GM12872 (cell line): Measurements from ENCODE around the gene ZNF678.

Source experiments
- CTCF ChIP-seq: IDR thresholded peaks from 3 replicates; pipeline ENCODE4 v1.5.1; 2011; ENCODE audit warnings: low read depth, mild to moderate bottlenecking, low read length, moderate library complexity; ENCODE audit not compliant: insufficient read depth

Gene ZNF678

GRCh38 chr1:227666286-227666685 lies 102.9 kb downstream of the ZNF678 start:
- TF ChIP-seq CTCF: no peak

GRCh38 chr1:227673441-227673840 lies 110.1 kb downstream of the ZNF678 start:
- no peak for TF ChIP-seq CTCF

- TF ChIP-seq CTCF: no peak
Measured at GRCh38 chr1:227685807-227686206, 122.5 kb downstream of the ZNF678 start.

GRCh38 chr1:227697321-227697864 lies 134.0 kb downstream of the ZNF678 start:
- no peak for TF ChIP-seq CTCF

- TF ChIP-seq CTCF: no peak
Measured at GRCh38 chr1:227707846-227708245, 144.5 kb downstream of the ZNF678 start.

- TF ChIP-seq CTCF: no peak
Measured at GRCh38 chr1:227709451-227709850, 146.1 kb downstream of the ZNF678 start.

- no peak for TF ChIP-seq CTCF
Measured at GRCh38 chr1:227712648-227713047, 149.3 kb downstream of the ZNF678 start.
